ENCODE measurements around the gene C7.

DNA sequence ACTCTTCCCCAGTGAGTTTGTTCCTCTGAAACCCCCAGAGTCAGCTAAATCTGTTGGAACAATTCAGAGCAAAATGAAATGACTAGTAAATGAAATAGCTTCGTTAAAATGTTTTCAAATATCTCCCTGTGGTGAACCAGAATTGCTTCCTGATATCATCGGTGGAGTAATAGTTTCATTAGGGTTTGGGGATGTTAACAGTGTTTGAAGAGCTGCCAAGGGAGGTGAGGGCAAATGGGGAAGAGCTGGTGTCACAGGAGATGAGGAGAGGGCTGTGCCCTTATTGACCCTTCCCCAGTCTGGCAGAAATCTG lies 4.3 kb upstream of the C7 start:
- TF ChIP-seq POLR2A (IDR thresholded peaks at IDR 0.05; ENCODE audit: low read depth, low read length), result no peak
- TF ChIP-seq POLR2AphosphoS5 (IDR thresholded peaks at IDR 0.05; ENCODE audit: low read depth, low read length), result no peak
- no peak for TF ChIP-seq TAF1 (IDR thresholded peaks at IDR 0.05; ENCODE audit: borderline replicate concordance, low read depth, low read length)

Data from GM12892 (cell line).